Adrenal gland (tissue), 5 donors: ENCODE measurements around the gene CHEK2.
"Not testable (repeated sequence)": the region's sequence is repeated elsewhere in the genome, so short reads cannot be mapped to it uniquely, and the experiment has no call there.

ENCODE experiments used
- CTCF ChIP-seq, 6 experiments: fragments of 450-650 bp in 4 of 6; fragments of 200-600 bp in 2 of 6; sonication (generic) in 1 of 6; IDR thresholded peaks; 1 replicate in 5 of 6; 2 replicates in 1 of 6; pipeline versions ENCODE4 v1.5.1 to v1.8.0; 2016 to 2021; ENCODE audit warnings: antibody characterized with exemption in 6 of 6, mild to moderate bottlenecking in 2 of 6, moderate library complexity in 1 of 6
- POLR2A ChIP-seq, 2 donors: fragments of 450-650 bp; IDR thresholded peaks; one replicate each; pipeline ENCODE4 v1.6.1; 2017; ENCODE audit warnings: antibody characterized with exemption in 2 of 2, mild to moderate bottlenecking in 2 of 2, moderate library complexity in 1 of 2
- donor health status: DM: no; HTN: no; CAD: no.

GRCh38 chr22:28663569-28663942 lies 78.1 kb downstream of the CHEK2 start:
- TF ChIP-seq CTCF, POLR2A (IDR thresholded peaks at IDR 0.05): not testable (repeated sequence)
